ENCODE results near the gene TNNC1. TPM values are rescaled to one million over a fixed set of nuclear protein-coding genes. Genes with fewer than 3 reads are reported as not detected.

TNNC1 gene
- total and polyA plus RNA-seq, 2 of the 13 experiments (the other 11 are each of a cell fraction or from before 2014, with no cell fraction given): 11.8 to 36.4 TPM

DNA sequence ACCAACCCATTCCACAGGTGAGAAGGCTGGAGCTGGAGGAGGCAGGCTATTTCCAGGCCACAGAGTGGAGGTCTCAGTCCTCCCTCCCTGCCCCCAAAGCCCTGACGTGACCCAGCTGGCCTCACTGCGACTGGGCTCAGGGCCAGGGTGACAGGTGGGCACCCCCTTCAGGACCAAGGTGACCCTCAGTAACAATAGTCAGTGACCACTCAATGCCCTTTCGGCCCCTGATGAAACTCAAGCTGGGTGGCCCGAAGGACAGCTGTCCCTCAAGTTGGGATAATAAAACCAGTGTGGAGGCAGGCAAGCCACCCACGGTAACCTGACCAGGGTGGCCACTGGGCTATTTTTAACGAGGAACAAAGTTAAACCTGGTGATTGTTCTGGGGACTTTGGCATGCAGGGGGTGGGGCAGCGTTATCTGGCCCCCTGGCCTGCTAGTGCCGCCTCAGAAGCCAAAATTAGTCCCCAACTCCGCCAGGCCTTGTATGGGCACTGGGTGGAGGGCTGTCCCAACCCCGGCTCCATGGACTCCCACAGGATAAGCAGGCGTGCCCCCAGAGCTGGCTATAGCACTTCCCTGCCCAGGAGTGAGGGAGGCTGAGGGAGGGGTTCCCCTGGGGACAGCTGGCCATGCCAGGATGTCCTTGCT lies 1.1 kb downstream of the TNNC1 start (continued):
- TF ChIP-seq, protein P1, sequence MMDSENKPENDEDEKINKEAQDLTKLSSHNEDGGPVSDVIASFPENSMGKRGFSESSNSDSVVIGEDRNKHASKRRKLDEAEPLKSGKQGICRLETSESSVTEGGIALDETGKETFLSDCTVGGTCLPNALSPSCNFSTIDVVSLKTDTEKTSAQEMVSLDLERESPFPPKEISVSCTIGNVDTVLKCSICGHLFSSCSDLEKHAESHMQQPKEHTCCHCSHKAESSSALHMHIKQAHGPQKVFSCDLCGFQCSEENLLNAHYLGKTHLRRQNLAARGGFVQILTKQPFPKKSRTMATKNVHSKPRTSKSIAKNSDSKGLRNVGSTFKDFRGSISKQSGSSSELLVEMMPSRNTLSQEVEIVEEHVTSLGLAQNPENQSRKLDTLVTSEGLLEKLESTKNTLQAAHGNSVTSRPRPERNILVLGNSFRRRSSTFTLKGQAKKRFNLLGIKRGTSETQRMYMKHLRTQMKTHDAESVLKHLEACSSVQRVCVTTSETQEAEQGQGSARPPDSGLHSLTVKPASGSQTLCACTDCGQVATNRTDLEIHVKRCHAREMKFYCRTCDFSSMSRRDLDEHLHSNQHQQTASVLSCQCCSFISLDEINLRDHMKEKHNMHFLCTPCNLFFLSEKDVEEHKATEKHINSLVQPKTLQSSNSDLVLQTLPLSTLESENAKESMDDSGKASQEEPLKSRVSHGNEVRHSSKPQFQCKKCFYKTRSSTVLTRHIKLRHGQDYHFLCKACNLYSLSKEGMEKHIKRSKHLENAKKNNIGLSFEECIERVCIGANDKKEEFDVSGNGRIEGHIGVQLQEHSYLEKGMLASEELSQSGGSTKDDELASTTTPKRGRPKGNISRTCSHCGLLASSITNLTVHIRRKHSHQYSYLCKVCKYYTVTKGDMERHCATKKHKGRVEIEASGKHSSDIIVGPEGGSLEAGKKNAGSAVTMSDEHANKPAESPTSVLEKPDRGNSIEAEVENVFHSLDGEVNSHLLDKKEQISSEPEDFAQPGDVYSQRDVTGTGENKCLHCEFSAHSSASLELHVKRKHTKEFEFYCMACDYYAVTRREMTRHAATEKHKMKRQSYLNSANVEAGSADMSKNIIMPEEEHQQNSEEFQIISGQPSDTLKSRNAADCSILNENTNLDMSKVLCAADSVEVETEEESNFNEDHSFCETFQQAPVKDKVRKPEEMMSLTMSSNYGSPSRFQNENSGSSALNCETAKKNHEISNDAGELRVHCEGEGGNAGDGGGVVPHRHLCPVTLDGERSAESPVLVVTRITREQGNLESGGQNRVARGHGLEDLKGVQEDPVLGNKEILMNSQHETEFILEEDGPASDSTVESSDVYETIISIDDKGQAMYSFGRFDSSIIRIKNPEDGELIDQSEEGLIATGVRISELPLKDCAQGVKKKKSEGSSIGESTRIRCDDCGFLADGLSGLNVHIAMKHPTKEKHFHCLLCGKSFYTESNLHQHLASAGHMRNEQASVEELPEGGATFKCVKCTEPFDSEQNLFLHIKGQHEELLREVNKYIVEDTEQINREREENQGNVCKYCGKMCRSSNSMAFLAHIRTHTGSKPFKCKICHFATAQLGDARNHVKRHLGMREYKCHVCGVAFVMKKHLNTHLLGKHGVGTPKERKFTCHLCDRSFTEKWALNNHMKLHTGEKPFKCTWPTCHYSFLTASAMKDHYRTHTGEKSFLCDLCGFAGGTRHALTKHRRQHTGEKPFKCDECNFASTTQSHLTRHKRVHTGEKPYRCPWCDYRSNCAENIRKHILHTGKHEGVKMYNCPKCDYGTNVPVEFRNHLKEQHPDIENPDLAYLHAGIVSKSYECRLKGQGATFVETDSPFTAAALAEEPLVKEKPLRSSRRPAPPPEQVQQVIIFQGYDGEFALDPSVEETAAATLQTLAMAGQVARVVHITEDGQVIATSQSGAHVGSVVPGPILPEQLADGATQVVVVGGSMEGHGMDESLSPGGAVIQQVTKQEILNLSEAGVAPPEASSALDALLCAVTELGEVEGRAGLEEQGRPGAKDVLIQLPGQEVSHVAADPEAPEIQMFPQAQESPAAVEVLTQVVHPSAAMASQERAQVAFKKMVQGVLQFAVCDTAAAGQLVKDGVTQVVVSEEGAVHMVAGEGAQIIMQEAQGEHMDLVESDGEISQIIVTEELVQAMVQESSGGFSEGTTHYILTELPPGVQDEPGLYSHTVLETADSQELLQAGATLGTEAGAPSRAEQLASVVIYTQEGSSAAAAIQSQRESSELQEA (CRISPR knock-in tag; IDR thresholded peaks at IDR 0.05; ENCODE audit: not compliant biosample characterization): no peak
- TF ChIP-seq, protein P2, sequence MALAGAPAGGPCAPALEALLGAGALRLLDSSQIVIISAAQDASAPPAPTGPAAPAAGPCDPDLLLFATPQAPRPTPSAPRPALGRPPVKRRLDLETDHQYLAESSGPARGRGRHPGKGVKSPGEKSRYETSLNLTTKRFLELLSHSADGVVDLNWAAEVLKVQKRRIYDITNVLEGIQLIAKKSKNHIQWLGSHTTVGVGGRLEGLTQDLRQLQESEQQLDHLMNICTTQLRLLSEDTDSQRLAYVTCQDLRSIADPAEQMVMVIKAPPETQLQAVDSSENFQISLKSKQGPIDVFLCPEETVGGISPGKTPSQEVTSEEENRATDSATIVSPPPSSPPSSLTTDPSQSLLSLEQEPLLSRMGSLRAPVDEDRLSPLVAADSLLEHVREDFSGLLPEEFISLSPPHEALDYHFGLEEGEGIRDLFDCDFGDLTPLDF (CRISPR knock-in tag; IDR thresholded peaks at IDR 0.05): no peak
- TF ChIP-seq, protein P3, sequence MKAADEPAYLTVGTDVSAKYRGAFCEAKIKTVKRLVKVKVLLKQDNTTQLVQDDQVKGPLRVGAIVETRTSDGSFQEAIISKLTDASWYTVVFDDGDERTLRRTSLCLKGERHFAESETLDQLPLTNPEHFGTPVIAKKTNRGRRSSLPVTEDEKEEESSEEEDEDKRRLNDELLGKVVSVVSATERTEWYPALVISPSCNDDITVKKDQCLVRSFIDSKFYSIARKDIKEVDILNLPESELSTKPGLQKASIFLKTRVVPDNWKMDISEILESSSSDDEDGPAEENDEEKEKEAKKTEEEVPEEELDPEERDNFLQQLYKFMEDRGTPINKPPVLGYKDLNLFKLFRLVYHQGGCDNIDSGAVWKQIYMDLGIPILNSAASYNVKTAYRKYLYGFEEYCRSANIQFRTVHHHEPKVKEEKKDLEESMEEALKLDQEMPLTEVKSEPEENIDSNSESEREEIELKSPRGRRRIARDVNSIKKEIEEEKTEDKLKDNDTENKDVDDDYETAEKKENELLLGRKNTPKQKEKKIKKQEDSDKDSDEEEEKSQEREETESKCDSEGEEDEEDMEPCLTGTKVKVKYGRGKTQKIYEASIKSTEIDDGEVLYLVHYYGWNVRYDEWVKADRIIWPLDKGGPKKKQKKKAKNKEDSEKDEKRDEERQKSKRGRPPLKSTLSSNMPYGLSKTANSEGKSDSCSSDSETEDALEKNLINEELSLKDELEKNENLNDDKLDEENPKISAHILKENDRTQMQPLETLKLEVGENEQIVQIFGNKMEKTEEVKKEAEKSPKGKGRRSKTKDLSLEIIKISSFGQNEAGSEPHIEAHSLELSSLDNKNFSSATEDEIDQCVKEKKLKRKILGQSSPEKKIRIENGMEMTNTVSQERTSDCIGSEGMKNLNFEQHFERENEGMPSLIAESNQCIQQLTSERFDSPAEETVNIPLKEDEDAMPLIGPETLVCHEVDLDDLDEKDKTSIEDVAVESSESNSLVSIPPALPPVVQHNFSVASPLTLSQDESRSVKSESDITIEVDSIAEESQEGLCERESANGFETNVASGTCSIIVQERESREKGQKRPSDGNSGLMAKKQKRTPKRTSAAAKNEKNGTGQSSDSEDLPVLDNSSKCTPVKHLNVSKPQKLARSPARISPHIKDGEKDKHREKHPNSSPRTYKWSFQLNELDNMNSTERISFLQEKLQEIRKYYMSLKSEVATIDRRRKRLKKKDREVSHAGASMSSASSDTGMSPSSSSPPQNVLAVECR (CRISPR knock-in tag; IDR thresholded peaks at IDR 0.05; ENCODE audit: borderline replicate concordance): peak; percentile 8; the same call in 1 of the 2 replicates
- TF ChIP-seq FLYWCH1 (CRISPR knock-in tag; IDR thresholded peaks at IDR 0.05): no peak
- TF ChIP-seq KLF9 (CRISPR knock-in tag; IDR thresholded peaks at IDR 0.05; ENCODE audit: low read depth): no peak
- no peak for TF ChIP-seq ZNF333 (CRISPR knock-in tag; IDR thresholded peaks at IDR 0.05; ENCODE audit: borderline replicate concordance)
- no peak for TF ChIP-seq BRD4 (CRISPR knock-in tag; IDR thresholded peaks at IDR 0.05)
- no peak for TF ChIP-seq PHF8 (CRISPR knock-in tag; IDR thresholded peaks at IDR 0.05)
- TF ChIP-seq, protein P4, sequence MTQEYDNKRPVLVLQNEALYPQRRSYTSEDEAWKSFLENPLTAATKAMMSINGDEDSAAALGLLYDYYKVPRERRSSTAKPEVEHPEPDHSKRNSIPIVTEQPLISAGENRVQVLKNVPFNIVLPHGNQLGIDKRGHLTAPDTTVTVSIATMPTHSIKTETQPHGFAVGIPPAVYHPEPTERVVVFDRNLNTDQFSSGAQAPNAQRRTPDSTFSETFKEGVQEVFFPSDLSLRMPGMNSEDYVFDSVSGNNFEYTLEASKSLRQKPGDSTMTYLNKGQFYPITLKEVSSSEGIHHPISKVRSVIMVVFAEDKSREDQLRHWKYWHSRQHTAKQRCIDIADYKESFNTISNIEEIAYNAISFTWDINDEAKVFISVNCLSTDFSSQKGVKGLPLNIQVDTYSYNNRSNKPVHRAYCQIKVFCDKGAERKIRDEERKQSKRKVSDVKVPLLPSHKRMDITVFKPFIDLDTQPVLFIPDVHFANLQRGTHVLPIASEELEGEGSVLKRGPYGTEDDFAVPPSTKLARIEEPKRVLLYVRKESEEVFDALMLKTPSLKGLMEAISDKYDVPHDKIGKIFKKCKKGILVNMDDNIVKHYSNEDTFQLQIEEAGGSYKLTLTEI (CRISPR knock-in tag; conservative IDR thresholded peaks at IDR 0.05): no peak
- TF ChIP-seq RFXANK (CRISPR knock-in tag; IDR thresholded peaks at IDR 0.05): no peak
- TF ChIP-seq SAFB2 (CRISPR knock-in tag; IDR thresholded peaks at IDR 0.05; ENCODE audit: borderline replicate concordance, low read depth): no peak

All from HepG2 (cell line).